Measurements from ENCODE around the gene MAP4K5.

- TF ChIP-seq CTCF (IDR thresholded peaks at IDR 0.05) (no peak), TCF7L2 (IDR thresholded peaks at IDR 0.05; ENCODE audit: low read depth, low read length) (no peak)
Measured at GRCh38 chr14:50396631-50397389, 135.6 kb downstream of the MAP4K5 start, which contains the start of gene CDKL1.

Measured in Panc1 (cell line).